G401 (cell line): ENCODE data around the gene YJU2. TPM values are rescaled to one million over a fixed set of nuclear protein-coding genes. Genes with fewer than 3 reads are reported as not detected.

Experiments used
- DNase-seq: peaks from one replicate; pipeline ENCODE4 v3.0.0-alpha.2; 2015; ENCODE audit warnings: low spot score
- in situ Hi-C: cut with HindIII; loops from 2 replicates; pipeline ENCODE4 v1.10.0; 2016; ENCODE audit warnings: low sequenced_read_pairs, mixed read lengths
- total RNA-seq: library from RNA; depleted of rRNA; stranded (reverse); fragments of >200 nt; shearing (Covaris generic); gene quantifications from 2 replicates; pipeline ENCODE4 v1.2.3, GENCODE V29; 2014; rRNA removed

YJU2 gene
- total RNA-seq, 1 experiment from 2014 or later, result 40.4 TPM

- DNase-seq, result no peak
- in situ Hi-C loops, result no loop called here
Observed at GRCh38 chr19:4316956-4317355, 70.1 kb downstream of the YJU2 start.

DNA sequence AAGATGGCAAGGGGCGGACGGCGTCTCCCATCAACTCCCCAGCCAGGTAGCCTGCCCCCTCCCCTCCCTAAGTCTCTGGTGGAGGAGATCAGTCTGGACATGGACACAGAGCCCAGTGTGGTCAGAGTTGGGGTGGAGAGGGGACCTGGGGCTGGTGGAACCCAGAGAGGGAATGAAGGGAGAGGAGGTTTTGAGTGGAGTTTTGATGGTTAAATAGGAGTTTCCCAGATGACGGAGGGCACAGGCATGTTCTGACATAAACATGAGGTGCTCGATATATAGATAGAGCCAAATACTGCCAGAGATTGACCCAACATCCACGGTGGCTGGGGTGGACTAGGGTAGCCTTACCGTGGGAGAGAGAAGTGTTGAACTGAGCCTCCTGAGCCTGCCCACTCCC lies 71.6 kb downstream of the YJU2 start:
- in situ Hi-C loops, result no loop called here
- DNase-seq, result no peak

Other genes starting within 250 kb of the YJU2 start
- 24.7 and 45.7 TPM in 2 replicates for gene PIAS4, start 239.3 kb upstream of the YJU2 start, total RNA-seq
- gene ZBTB7A, start 180.2 kb upstream of the YJU2 start, total RNA-seq, result 12.8 and 13.3 TPM in 2 replicates
- gene MAP2K2, start 123.0 kb upstream of the YJU2 start, total RNA-seq, result 370 and 376 TPM in 2 replicates
- gene CREB3L3, start 93.4 kb upstream of the YJU2 start, total RNA-seq, result not detected in 2 replicates
- 17.2 and 21.8 TPM in 2 replicates for gene SIRT6, start 64.5 kb upstream of the YJU2 start, total RNA-seq
- gene ANKRD24, start 64.4 kb upstream of the YJU2 start, total RNA-seq, result 3.8 and 4.4 TPM in 2 replicates
- 1.8 and 5.4 TPM in 2 replicates for gene EBI3, start 17.6 kb upstream of the YJU2 start, total RNA-seq
- gene SHD, start 32.2 kb downstream of the YJU2 start, total RNA-seq, result 0.37 TPM in 1 of 2 replicates, not detected in the other
- gene TMIGD2, start 55.3 kb downstream of the YJU2 start, total RNA-seq, result not detected in 2 replicates
- gene FSD1, start 57.5 kb downstream of the YJU2 start, total RNA-seq, result 22.9 and 32.9 TPM in 2 replicates
- gene STAP2, start 91.7 kb downstream of the YJU2 start, total RNA-seq, result 26.0 and 29.8 TPM in 2 replicates
- 29.5 and 51.3 TPM in 2 replicates for gene MPND, start 96.5 kb downstream of the YJU2 start, total RNA-seq
- gene SH3GL1, start 153.5 kb downstream of the YJU2 start, total RNA-seq, result 95.8 and 109 TPM in 2 replicates
- 39.4 and 46.0 TPM in 2 replicates for gene CHAF1A, start 155.6 kb downstream of the YJU2 start, total RNA-seq
- 59.6 and 72.8 TPM in 2 replicates for gene UBXN6, start 210.7 kb downstream of the YJU2 start, total RNA-seq
- 86.6 and 106 TPM in 2 replicates for gene HDGFL2, start 225.2 kb downstream of the YJU2 start, total RNA-seq